H1 (cell line): ENCODE data around the gene PWP1. TPM values are rescaled to one million over a fixed set of nuclear protein-coding genes. Genes with fewer than 3 reads are reported as not detected.

Experiments used
- ASH2L ChIP-seq: fragments of 200-600, 300-600 bp; sonication (generic); IDR thresholded peaks from one replicate; pipeline ENCODE4 v1.7.1; 2017; ENCODE audit warnings: low read length
- BCL11A ChIP-seq, 2 experiments: IDR thresholded peaks; one replicate each; pipeline ENCODE4 v1.6.1; 2011; ENCODE audit warnings: low read depth in 2 of 2, low read length in 2 of 2, mild to moderate bottlenecking in 2 of 2
- BRCA1 ChIP-seq: IDR thresholded peaks from 2 replicates; pipeline ENCODE4 v1.6.1; 2012; ENCODE audit warnings: low read depth, low read length, improper control_type of control experiment
- CHD1 ChIP-seq: IDR thresholded peaks from 2 replicates; pipeline ENCODE4 v1.6.1; 2012; ENCODE audit warnings: low read depth, low read length, improper control_type of control experiment
- EGR1 ChIP-seq: IDR thresholded peaks from 2 replicates; pipeline ENCODE4 v1.6.1; 2011; ENCODE audit warnings: low read depth, low read length, borderline replicate concordance
- FOSL1 ChIP-seq: IDR thresholded peaks from 2 replicates; pipeline ENCODE4 v1.6.1; 2011; ENCODE audit warnings: mild to moderate bottlenecking, low read depth, low read length, moderate library complexity; ENCODE audit not compliant: insufficient read depth
- GTF2F1 ChIP-seq: IDR thresholded peaks from 2 replicates; pipeline ENCODE4 v1.6.1; 2012; ENCODE audit warnings: low read depth, low read length, improper control_type of control experiment, borderline replicate concordance
- HDAC6 ChIP-seq: IDR thresholded peaks from one replicate; pipeline ENCODE4 v1.7.1; 2012; ENCODE audit warnings: low read depth, mild to moderate bottlenecking, inconsistent platforms, low read length, moderate library complexity
- JUN ChIP-seq: IDR thresholded peaks from 2 replicates; pipeline ENCODE4 v1.6.1; 2011; ENCODE audit warnings: low read depth, mild to moderate bottlenecking, improper control_type of control experiment, low read length
- KDM1A ChIP-seq: fragments of 200-600, 300-600 bp; sonication (generic); IDR thresholded peaks from 2 replicates; pipeline ENCODE4 v1.7.1; 2016; ENCODE audit warnings: mild to moderate bottlenecking, low read length, borderline replicate concordance
- KDM5A ChIP-seq: fragments of 200-600 bp; IDR thresholded peaks from 2 replicates; pipeline ENCODE4 v1.7.1; 2012; ENCODE audit warnings: mild to moderate bottlenecking, low read length, inconsistent platforms, mixed read lengths
- MAFK ChIP-seq: IDR thresholded peaks from 2 replicates; pipeline ENCODE4 v1.6.1; 2012; ENCODE audit warnings: low read depth, mild to moderate bottlenecking, improper control_type of control experiment, low read length
- NANOG ChIP-seq: IDR thresholded peaks from 2 replicates; pipeline ENCODE4 v1.6.1; 2011; ENCODE audit warnings: low read length, low read depth, mild to moderate bottlenecking, inconsistent platforms; ENCODE audit not compliant: insufficient read depth, poor library complexity, severe bottlenecking
- PHF8 ChIP-seq: fragments of 200-600 bp; sonication (generic); conservative IDR thresholded peaks from 2 replicates; pipeline ENCODE4 v1.7.1; 2012; ENCODE audit warnings: low read depth, mild to moderate bottlenecking, inconsistent platforms, low read length, moderate library complexity
- POU5F1 ChIP-seq: IDR thresholded peaks from 2 replicates; pipeline ENCODE4 v1.6.1; 2011; ENCODE audit warnings: low read depth, mild to moderate bottlenecking, low read length, moderate library complexity
- RFX5 ChIP-seq: IDR thresholded peaks from 2 replicates; pipeline ENCODE4 v1.6.1; 2011; ENCODE audit warnings: low read depth, low read length, improper control_type of control experiment, borderline replicate concordance
- SIRT6 ChIP-seq: IDR thresholded peaks from one replicate; pipeline ENCODE4 v1.7.1; 2012; ENCODE audit warnings: low read length, inconsistent platforms
- SIX5 ChIP-seq: IDR thresholded peaks from 2 replicates; pipeline ENCODE4 v1.6.1; 2011; ENCODE audit warnings: mild to moderate bottlenecking, low read depth, low read length
- TAF1 ChIP-seq: IDR thresholded peaks from 2 replicates; pipeline ENCODE4 v1.6.1; 2011; ENCODE audit warnings: mild to moderate bottlenecking, low read depth, low read length
- TAF7 ChIP-seq: optimal IDR thresholded peaks from 2 replicates; pipeline ENCODE3; 2011; ENCODE audit warnings: low read depth, mild to moderate bottlenecking, inconsistent platforms, low read length, moderate library complexity, borderline replicate concordance
- TCF12 ChIP-seq: IDR thresholded peaks from 2 replicates; pipeline ENCODE4 v1.6.1; 2011; ENCODE audit warnings: low read depth, mild to moderate bottlenecking, low read length
- TEAD4 ChIP-seq: IDR thresholded peaks from 2 replicates; pipeline ENCODE4 v1.6.1; 2012; ENCODE audit warnings: low read depth, low read length, inconsistent platforms, mixed read lengths
- USF2 ChIP-seq: IDR thresholded peaks from 2 replicates; pipeline ENCODE4 v1.6.1; 2011; ENCODE audit warnings: low read length, improper control_type of control experiment
- ZNF274 ChIP-seq: IDR thresholded peaks from 2 replicates; pipeline ENCODE4 v1.7.0; 2012; ENCODE audit warnings: low read length, borderline replicate concordance; ENCODE audit errors: extremely low read depth
- polyA plus RNA-seq, 7 experiments: library from polyadenylated mRNA; depleted of rRNA in 3 of 7; stranded (reverse) in 5 of 7; unstranded in 2 of 7; fragments of >200 nt in 5 of 7; fragments of 200-250 nt in 2 of 7; gene quantifications; 1 replicate in 5 of 7; 2 replicates in 1 of 7; 4 replicates in 1 of 7; pipeline versions ENCODE4 v1.2.1 to v1.2.3, GENCODE V29; 2011 to 2013; ENCODE audit warnings: missing spikeins in 2 of 7, mixed read lengths in 2 of 7
- total RNA-seq: library from RNA; stranded (reverse); fragmentation: NEBNext Ultra II Directional; extraction: Animal tissue kit (Norgen Biotek cat#: 25700); gene quantifications from 2 replicates; pipeline ENCODE4 v1.2.1, GENCODE V29; 2021
- TF ChIP-seq, protein P1 (sequence below): IDR thresholded peaks from 2 replicates; pipeline ENCODE4 v1.6.1; 2011; ENCODE audit warnings: low read depth, mild to moderate bottlenecking, low read length; ENCODE audit not compliant: insufficient read depth

PWP1 gene
- total and polyA plus RNA-seq, 2 of the 8 experiments (the other 6 are each of a cell fraction or from before 2014, with no cell fraction given), result 57.8 to 78.5 TPM

- TF ChIP-seq TAF1, result peak; percentile 64
- TF ChIP-seq SIRT6, result no peak
- no peak for TF ChIP-seq TEAD4
- TF ChIP-seq, protein P1, sequence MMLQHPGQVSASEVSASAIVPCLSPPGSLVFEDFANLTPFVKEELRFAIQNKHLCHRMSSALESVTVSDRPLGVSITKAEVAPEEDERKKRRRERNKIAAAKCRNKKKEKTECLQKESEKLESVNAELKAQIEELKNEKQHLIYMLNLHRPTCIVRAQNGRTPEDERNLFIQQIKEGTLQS, result peak; percentile 59; the same call in 1 of the 2 replicates
- no peak for TF ChIP-seq CHD1
- TF ChIP-seq EGR1, result no peak
- TF ChIP-seq BRCA1, result peak; percentile 64
- no peak for TF ChIP-seq ZNF274
- no peak for TF ChIP-seq USF2
- no peak for TF ChIP-seq BCL11A (IDR thresholded peaks at IDR 0.05; ENCODE audit: low read depth in 2 of 2, low read length in 2 of 2)
- TF ChIP-seq NANOG, result peak; percentile 21
- no peak for TF ChIP-seq KDM1A
- no peak for TF ChIP-seq TCF12
- TF ChIP-seq GTF2F1, result no peak
- no peak for TF ChIP-seq POU5F1
- TF ChIP-seq ASH2L, result peak; percentile 57
- no peak for TF ChIP-seq MAFK
- TF ChIP-seq JUN, result no peak
- peak; percentile 32 for TF ChIP-seq TAF7
- TF ChIP-seq SIX5, result no peak
- TF ChIP-seq PHF8, result peak; percentile 89
- TF ChIP-seq RFX5, result no peak
- TF ChIP-seq FOSL1, result no peak
- no peak for TF ChIP-seq KDM5A
- TF ChIP-seq HDAC6, result no peak
Measured at GRCh38 chr12:107760809-107761501, 75.4 kb downstream of the PWP1 start, which contains the start of gene PRDM4 (continued).
